SK-N-SH (cell line): ENCODE data around the gene TNFRSF19.

Experiments used
- EZH2phosphoT487 ChIP-seq: fragments of 200-600 bp; sonication (generic); IDR thresholded peaks from 2 replicates; pipeline ENCODE4 v1.6.1; 2017; ENCODE audit warnings: low read depth, mixed run types, mild to moderate bottlenecking, antibody characterized with exemption, moderate library complexity, borderline replicate concordance
- FOXJ3 ChIP-seq: sonication (generic); formaldehyde crosslinking; IDR thresholded peaks from 2 replicates; pipeline ENCODE4 v1.5.1; 2020; ENCODE audit warnings: mild to moderate bottlenecking, missing genetic modification reagents
- NFIC ChIP-seq: IDR thresholded peaks from 2 replicates; pipeline ENCODE4 v1.4.0; 2012; ENCODE audit warnings: borderline replicate concordance
- NRF1 ChIP-seq: IDR thresholded peaks from 2 replicates; pipeline ENCODE4 v1.6.1; 2012; ENCODE audit warnings: low read depth, mild to moderate bottlenecking, low read length
- POLR2AphosphoS5 ChIP-seq: IDR thresholded peaks from 2 replicates; pipeline ENCODE4 v1.6.1; 2012; ENCODE audit warnings: low read depth, low read length
- RAD21 ChIP-seq: IDR thresholded peaks from 2 replicates; pipeline ENCODE4 v1.6.1; 2012; ENCODE audit warnings: mild to moderate bottlenecking, low read length
- RCOR1 ChIP-seq: fragments of 150-350 bp; IDR thresholded peaks from 2 replicates; pipeline ENCODE4 v1.6.1; 2017; ENCODE audit warnings: antibody characterized with exemption, low read length
- SIN3A ChIP-seq: IDR thresholded peaks from 2 replicates; pipeline ENCODE4 v1.6.1; 2012; ENCODE audit warnings: low read depth, mild to moderate bottlenecking, low read length, moderate library complexity, borderline replicate concordance
- TF ChIP-seq, protein P1 (sequence below): fragments of 150-350 bp; IDR thresholded peaks from 2 replicates; pipeline ENCODE4 v1.6.1; 2017; ENCODE audit warnings: antibody characterized with exemption, low read length, low read depth, borderline replicate concordance
- TF ChIP-seq, protein P2 (sequence below): fragments of 200-600 bp; sonication (generic); IDR thresholded peaks from 2 replicates; pipeline ENCODE4 v1.6.1; 2017; ENCODE audit warnings: antibody characterized with exemption, mild to moderate bottlenecking, moderate library complexity

DNA sequence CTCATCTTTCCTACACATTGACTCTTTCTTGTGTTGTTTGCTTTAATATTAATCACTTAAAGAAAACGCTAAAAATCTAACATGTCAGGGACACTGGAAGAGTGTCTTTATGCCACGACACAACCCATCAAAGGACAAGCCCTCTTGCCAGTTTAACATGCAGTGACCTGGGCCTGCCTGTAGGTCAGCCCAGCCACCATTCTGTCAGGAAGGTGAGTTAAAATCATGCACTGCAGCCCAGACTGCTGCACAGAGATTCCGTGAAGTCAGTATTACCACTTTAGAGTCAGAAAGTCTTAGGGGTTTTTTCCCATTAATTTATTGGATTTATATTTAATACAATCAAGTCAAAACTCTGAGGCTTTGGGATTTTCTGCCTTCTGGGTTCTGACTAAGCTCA is 58.0 kb downstream of the TNFRSF19 start:
- TF ChIP-seq, protein P1, sequence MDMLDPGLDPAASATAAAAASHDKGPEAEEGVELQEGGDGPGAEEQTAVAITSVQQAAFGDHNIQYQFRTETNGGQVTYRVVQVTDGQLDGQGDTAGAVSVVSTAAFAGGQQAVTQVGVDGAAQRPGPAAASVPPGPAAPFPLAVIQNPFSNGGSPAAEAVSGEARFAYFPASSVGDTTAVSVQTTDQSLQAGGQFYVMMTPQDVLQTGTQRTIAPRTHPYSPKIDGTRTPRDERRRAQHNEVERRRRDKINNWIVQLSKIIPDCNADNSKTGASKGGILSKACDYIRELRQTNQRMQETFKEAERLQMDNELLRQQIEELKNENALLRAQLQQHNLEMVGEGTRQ: no peak
- TF ChIP-seq, protein P2, sequence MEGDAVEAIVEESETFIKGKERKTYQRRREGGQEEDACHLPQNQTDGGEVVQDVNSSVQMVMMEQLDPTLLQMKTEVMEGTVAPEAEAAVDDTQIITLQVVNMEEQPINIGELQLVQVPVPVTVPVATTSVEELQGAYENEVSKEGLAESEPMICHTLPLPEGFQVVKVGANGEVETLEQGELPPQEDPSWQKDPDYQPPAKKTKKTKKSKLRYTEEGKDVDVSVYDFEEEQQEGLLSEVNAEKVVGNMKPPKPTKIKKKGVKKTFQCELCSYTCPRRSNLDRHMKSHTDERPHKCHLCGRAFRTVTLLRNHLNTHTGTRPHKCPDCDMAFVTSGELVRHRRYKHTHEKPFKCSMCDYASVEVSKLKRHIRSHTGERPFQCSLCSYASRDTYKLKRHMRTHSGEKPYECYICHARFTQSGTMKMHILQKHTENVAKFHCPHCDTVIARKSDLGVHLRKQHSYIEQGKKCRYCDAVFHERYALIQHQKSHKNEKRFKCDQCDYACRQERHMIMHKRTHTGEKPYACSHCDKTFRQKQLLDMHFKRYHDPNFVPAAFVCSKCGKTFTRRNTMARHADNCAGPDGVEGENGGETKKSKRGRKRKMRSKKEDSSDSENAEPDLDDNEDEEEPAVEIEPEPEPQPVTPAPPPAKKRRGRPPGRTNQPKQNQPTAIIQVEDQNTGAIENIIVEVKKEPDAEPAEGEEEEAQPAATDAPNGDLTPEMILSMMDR: no peak
- TF ChIP-seq RCOR1: no peak
- no peak for TF ChIP-seq FOXJ3 (CRISPR knock-in tag)
- TF ChIP-seq RAD21: no peak
- no peak for TF ChIP-seq EZH2phosphoT487
- TF ChIP-seq SIN3A: no peak
- TF ChIP-seq POLR2AphosphoS5: no peak
- no peak for TF ChIP-seq NRF1
- TF ChIP-seq NFIC: no peak
